OCI-LY3 (cell line): ENCODE data around the gene EBNA1BP2.

Source experiments
- EZH2phosphoT487 ChIP-seq: fragments of 200-600 bp; shearing (Covaris generic); IDR thresholded peaks from 2 replicates; pipeline ENCODE4 v1.6.1; 2018; ENCODE audit warnings: antibody characterized with exemption, mixed run types, low read depth
- TF ChIP-seq, protein P1 (sequence below): fragments of 200-600, 300-600 bp; sonication (generic); IDR thresholded peaks from 2 replicates; pipeline ENCODE4 v1.5.1; 2014; ENCODE audit warnings: antibody characterized with exemption, low read length, low read depth

DNA sequence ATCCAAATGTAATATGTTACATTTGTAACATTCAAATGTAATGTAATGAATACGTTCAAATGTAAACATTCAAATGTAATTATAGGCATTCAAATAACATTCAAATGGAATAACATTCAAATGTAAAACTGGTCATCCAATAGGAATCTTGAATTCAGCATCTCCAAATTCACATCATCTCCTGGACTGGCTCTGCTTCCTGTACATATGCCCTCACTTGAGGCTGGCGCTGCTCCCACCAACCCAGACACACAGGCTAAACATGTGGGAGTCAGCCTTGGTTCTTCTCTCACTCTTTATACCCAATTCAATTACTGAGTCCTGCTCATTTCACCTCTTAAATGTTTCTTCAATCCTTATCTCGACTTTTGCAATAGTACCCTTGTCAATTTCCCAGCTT is 6.9 kb downstream of the EBNA1BP2 start:
- TF ChIP-seq, protein P1, sequence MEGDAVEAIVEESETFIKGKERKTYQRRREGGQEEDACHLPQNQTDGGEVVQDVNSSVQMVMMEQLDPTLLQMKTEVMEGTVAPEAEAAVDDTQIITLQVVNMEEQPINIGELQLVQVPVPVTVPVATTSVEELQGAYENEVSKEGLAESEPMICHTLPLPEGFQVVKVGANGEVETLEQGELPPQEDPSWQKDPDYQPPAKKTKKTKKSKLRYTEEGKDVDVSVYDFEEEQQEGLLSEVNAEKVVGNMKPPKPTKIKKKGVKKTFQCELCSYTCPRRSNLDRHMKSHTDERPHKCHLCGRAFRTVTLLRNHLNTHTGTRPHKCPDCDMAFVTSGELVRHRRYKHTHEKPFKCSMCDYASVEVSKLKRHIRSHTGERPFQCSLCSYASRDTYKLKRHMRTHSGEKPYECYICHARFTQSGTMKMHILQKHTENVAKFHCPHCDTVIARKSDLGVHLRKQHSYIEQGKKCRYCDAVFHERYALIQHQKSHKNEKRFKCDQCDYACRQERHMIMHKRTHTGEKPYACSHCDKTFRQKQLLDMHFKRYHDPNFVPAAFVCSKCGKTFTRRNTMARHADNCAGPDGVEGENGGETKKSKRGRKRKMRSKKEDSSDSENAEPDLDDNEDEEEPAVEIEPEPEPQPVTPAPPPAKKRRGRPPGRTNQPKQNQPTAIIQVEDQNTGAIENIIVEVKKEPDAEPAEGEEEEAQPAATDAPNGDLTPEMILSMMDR: no peak
- TF ChIP-seq EZH2phosphoT487: no peak
